Loucy (cell line): ENCODE data around the gene TRIM46.
"Not testable (repeated sequence)": the region's sequence is repeated elsewhere in the genome, so short reads cannot be mapped to it uniquely, and the experiment has no call there.

ENCODE experiments used
- H2AFZ ChIP-seq: fragments of 200-600 bp; sonication (generic); 2 replicates; pipeline ENCODE4 v1.6.0; 2016; ENCODE audit warnings: antibody characterized with exemption, mild to moderate bottlenecking, low read length, moderate library complexity
- H3F3A ChIP-seq: fragments of 200-600 bp; 2 replicates; pipeline ENCODE4 v1.6.0; 2016; ENCODE audit warnings: antibody characterized with exemption, low read depth, mild to moderate bottlenecking
- H3K27me3 ChIP-seq: fragments of 200-600 bp; sonication (generic); 2 replicates; pipeline ENCODE4 v1.6.1; 2014; ENCODE audit warnings: low read length, mild to moderate bottlenecking; ENCODE audit not compliant: insufficient read depth, poor library complexity, severe bottlenecking
- H3K36me3 ChIP-seq: fragments of 200-600 bp; sonication (generic); 2 replicates; pipeline ENCODE4 v1.6.1; 2016; ENCODE audit warnings: low read length; ENCODE audit not compliant: insufficient read depth
- H3K4me1 ChIP-seq: fragments of 200-600 bp; sonication (generic); 2 replicates; pipeline ENCODE4 v1.5.1; 2014; ENCODE audit warnings: low read length, mild to moderate bottlenecking; ENCODE audit not compliant: insufficient read depth, poor library complexity, severe bottlenecking
- H3K4me2 ChIP-seq: fragments of 200-600 bp; sonication (generic); 2 replicates; pipeline ENCODE4 v1.6.0; 2014; ENCODE audit warnings: antibody characterized with exemption, low read length, low read depth, mild to moderate bottlenecking; ENCODE audit not compliant: poor library complexity, severe bottlenecking
- H3K4me3 ChIP-seq: fragments of 200-600 bp; sonication (generic); 2 replicates; pipeline ENCODE4 v1.5.1; 2014; ENCODE audit warnings: low read length, mild to moderate bottlenecking, mixed read lengths; ENCODE audit not compliant: poor library complexity, severe bottlenecking
- H3K79me2 ChIP-seq: fragments of 200-600 bp; sonication (generic); 2 replicates; pipeline ENCODE4 v1.6.1; 2014; ENCODE audit warnings: low read length; ENCODE audit not compliant: insufficient read depth
- H3K9ac ChIP-seq: fragments of 200-600 bp; sonication (generic); 2 replicates; pipeline ENCODE4 v1.6.0; 2014; ENCODE audit warnings: mild to moderate bottlenecking, low read depth, low read length, moderate library complexity; ENCODE audit not compliant: poor library complexity, severe bottlenecking
- H3K9me2 ChIP-seq: fragments of 200-600 bp; sonication (generic); replicated peaks from 2 replicates; pipeline ENCODE4 v1.6.1; 2016; ENCODE audit warnings: low read depth, low read length, mixed read lengths
- H3K9me3 ChIP-seq: fragments of 200-600 bp; sonication (generic); 2 replicates; pipeline ENCODE4 v1.6.1; 2014; ENCODE audit warnings: mild to moderate bottlenecking, antibody characterized with exemption, low read length, low read depth; ENCODE audit not compliant: insufficient read depth
- H4K20me1 ChIP-seq: fragments of 200-600 bp; sonication (generic); 2 replicates; pipeline ENCODE4 v1.6.0; 2014; ENCODE audit warnings: antibody characterized with exemption, low read length, mild to moderate bottlenecking; ENCODE audit not compliant: insufficient read depth, poor library complexity, severe bottlenecking
- CTCF ChIP-seq: fragments of 200-600 bp; sonication (generic); conservative IDR thresholded peaks from 2 replicates; pipeline ENCODE4 v1.5.1; 2014; ENCODE audit warnings: mild to moderate bottlenecking, antibody characterized with exemption, low read length
- EZH2phosphoT487 ChIP-seq: fragments of 200-600 bp; IDR thresholded peaks from 2 replicates; pipeline ENCODE4 v1.6.1; 2018; ENCODE audit warnings: antibody characterized with exemption, mild to moderate bottlenecking, moderate library complexity, borderline replicate concordance

TRIM46 gene

GRCh38 chr1:155186794-155187455 is 13.3 kb downstream of the TRIM46 start:
- H3K4me1 ChIP-seq = no peaks in the 10 kb centered on the region
- no peaks in the 10 kb centered on the region for H3K36me3 ChIP-seq
- no peak overlapping the region for H2AFZ ChIP-seq
- H3K9me3 ChIP-seq = no peaks in the 10 kb centered on the region
- TF ChIP-seq EZH2phosphoT487 (no peak), CTCF (no peak)
- no peaks in the 10 kb centered on the region for H4K20me1 ChIP-seq
- H3K4me3 ChIP-seq = no peak overlapping the region
- H3K9ac ChIP-seq = no peak overlapping the region
- H3K79me2 ChIP-seq = no peaks in the 10 kb centered on the region
- no peaks in the 10 kb centered on the region for H3F3A ChIP-seq
- H3K4me2 ChIP-seq = no peak overlapping the region
- no peaks in the 10 kb centered on the region for H3K27me3 ChIP-seq
- no peaks in the 10 kb centered on the region for H3K9me2 ChIP-seq

- Histone ChIP-seq H4K20me1 (no peaks in the 10 kb centered on the region), H3K36me3 (no peaks in the 10 kb centered on the region)
Observed at GRCh38 chr1:155187456-155187891, 13.8 kb downstream of the TRIM46 start.

GRCh38 chr1:155188268-155188667 is 14.6 kb downstream of the TRIM46 start:
- Histone ChIP-seq H3K9me2 (no peaks in the 10 kb centered on the region), H3F3A (no peaks in the 10 kb centered on the region), H3K9ac (no peak overlapping the region), H3K4me2 (no peak overlapping the region), H3K9me3 (no peaks in the 10 kb centered on the region), H3K4me1 (peaks cover 4% of the 10 kb centered on the region), H3K27me3 (no peaks in the 10 kb centered on the region), H3K79me2 (no peaks in the 10 kb centered on the region), H4K20me1 (no peaks in the 10 kb centered on the region), H2AFZ (no peak overlapping the region), H3K4me3 (no peak overlapping the region), H3K36me3 (no peaks in the 10 kb centered on the region)
- TF ChIP-seq EZH2phosphoT487 (no peak), CTCF (no peak)

More at GRCh38 chr1:155187456-155187891, 13.8 kb downstream of the TRIM46 start:
- no peaks in the 10 kb centered on the region for H3F3A ChIP-seq
- H3K4me1 ChIP-seq = no peaks in the 10 kb centered on the region
- no peak overlapping the region for H3K4me3 ChIP-seq
- H3K27me3 ChIP-seq = no peaks in the 10 kb centered on the region
- no peak overlapping the region for H2AFZ ChIP-seq
- no peak overlapping the region for H3K9ac ChIP-seq
- no peak overlapping the region for H3K4me2 ChIP-seq
- TF ChIP-seq EZH2phosphoT487 (no peak), CTCF (no peak)
- no peaks in the 10 kb centered on the region for H3K79me2 ChIP-seq
- no peaks in the 10 kb centered on the region for H3K9me2 ChIP-seq
- H3K9me3 ChIP-seq = no peaks in the 10 kb centered on the region

- H3K27me3 ChIP-seq, H3K36me3 ChIP-seq, H3F3A ChIP-seq, H3K9me3 ChIP-seq, H3K4me3 ChIP-seq, H3K9ac ChIP-seq, H4K20me1 ChIP-seq, H3K79me2 ChIP-seq, H3K4me2 ChIP-seq, H3K9me2 ChIP-seq, H2AFZ ChIP-seq: not testable (repeated sequence)
- H3K4me1 ChIP-seq = peaks cover 16% of the 10 kb centered on the region
Observed at GRCh38 chr1:155189926-155190325, 16.3 kb downstream of the TRIM46 start.
